ENCODE results near the gene NR1H4. TPM values are rescaled to one million over a fixed set of nuclear protein-coding genes. Genes with fewer than 3 reads are reported as not detected.

The NR1H4 gene
- total and polyA plus RNA-seq, 4 donors = 3.8 TPM; not detected in 3

GRCh38 chr12:100564090-100564489 is 90.4 kb downstream of the NR1H4 start:
- WGBS, 2 donors = 44 to 54% methylated on average over 2 of the region's 2 CpGs
- no peak for ATAC-seq (ENCODE audit: low FRiP score)

GRCh38 chr12:100564905-100565467 is 91.3 kb downstream of the NR1H4 start:
- no peak overlapping the region for H3K4me3 ChIP-seq (ENCODE audit: low read length in 2 of 2)
- no peaks in the 10 kb centered on the region for H3K27me3 ChIP-seq (ENCODE audit: control insufficient read depth in 1 of 2, insufficient read depth in 2 of 2, low read length in 1 of 2)
- no peaks in the 10 kb centered on the region for H3K4me1 ChIP-seq (ENCODE audit: control insufficient read depth in 1 of 2, insufficient read depth in 2 of 2, low read length in 2 of 2)
- 83 to 85% methylated on average over 6 of the region's 6 CpGs for WGBS, 2 donors
- ATAC-seq (ENCODE audit: low FRiP score) (no peak), DNase-seq (no peak)
- H3K9me3 ChIP-seq (ENCODE audit: control insufficient read depth, low read length) = no peaks in the 10 kb centered on the region
- no peaks in the 10 kb centered on the region for H3K36me3 ChIP-seq (ENCODE audit: control insufficient read depth in 1 of 2, insufficient read depth in 2 of 2, low read length in 1 of 2)
- intact Hi-C loops (cut with DNase I) = no loop called here
- no peak overlapping the region for H3K27ac ChIP-seq (ENCODE audit: low read depth in 1 of 2, low read length in 2 of 2)

More at GRCh38 chr12:100564090-100564489, 90.4 kb downstream of the NR1H4 start:
- Histone ChIP-seq H3K27ac (ENCODE audit: low read depth in 1 of 2, low read length in 2 of 2) (no peak overlapping the region), H3K4me3 (ENCODE audit: low read length in 2 of 2) (no peak overlapping the region), H3K27me3 (ENCODE audit: control insufficient read depth in 1 of 2, insufficient read depth in 2 of 2, low read length in 1 of 2) (no peaks in the 10 kb centered on the region), H3K36me3 (ENCODE audit: control insufficient read depth in 1 of 2, insufficient read depth in 2 of 2, low read length in 1 of 2) (no peaks in the 10 kb centered on the region), H3K9me3 (ENCODE audit: control insufficient read depth, low read length) (no peaks in the 10 kb centered on the region), H3K4me1 (ENCODE audit: control insufficient read depth in 1 of 2, insufficient read depth in 2 of 2, low read length in 2 of 2) (no peaks in the 10 kb centered on the region)
- DNase-seq = no peak
- intact Hi-C loops (cut with DNase I) = no loop called here

- no peak for DNase-seq
- WGBS, 2 donors = 73% methylated on average over 3 of the region's 3 CpGs
- Histone ChIP-seq H3K27ac (ENCODE audit: low read depth in 1 of 2, low read length in 2 of 2) (no peak overlapping the region), H3K9me3 (ENCODE audit: control insufficient read depth, low read length) (no peaks in the 10 kb centered on the region), H3K4me3 (ENCODE audit: low read length in 2 of 2) (no peak overlapping the region), H3K4me1 (ENCODE audit: control insufficient read depth in 1 of 2, insufficient read depth in 2 of 2, low read length in 2 of 2) (no peaks in the 10 kb centered on the region), H3K27me3 (ENCODE audit: control insufficient read depth in 1 of 2, insufficient read depth in 2 of 2, low read length in 1 of 2) (no peaks in the 10 kb centered on the region), H3K36me3 (ENCODE audit: control insufficient read depth in 1 of 2, insufficient read depth in 2 of 2, low read length in 1 of 2) (no peaks in the 10 kb centered on the region)
- ATAC-seq (ENCODE audit: low FRiP score) = no peak
- intact Hi-C loops (cut with DNase I) = no loop called here
Measured at GRCh38 chr12:100565987-100566545, 92.4 kb downstream of the NR1H4 start.

- no peak for ATAC-seq (ENCODE audit: low FRiP score)
- H3K4me1 ChIP-seq (ENCODE audit: control insufficient read depth in 1 of 2, insufficient read depth in 2 of 2, low read length in 2 of 2) = no peaks in the 10 kb centered on the region
- no peaks in the 10 kb centered on the region for H3K27me3 ChIP-seq (ENCODE audit: control insufficient read depth in 1 of 2, insufficient read depth in 2 of 2, low read length in 1 of 2)
- peak in 1 of 2 donors; percentile 71 for DNase-seq
- no peaks in the 10 kb centered on the region for H3K9me3 ChIP-seq (ENCODE audit: control insufficient read depth, low read length)
- H3K4me3 ChIP-seq (ENCODE audit: low read length in 2 of 2) = no peak overlapping the region
- no peaks in the 10 kb centered on the region for H3K36me3 ChIP-seq (ENCODE audit: control insufficient read depth in 1 of 2, insufficient read depth in 2 of 2, low read length in 1 of 2)
- 49 to 54% methylated on average over 3 of the region's 3 CpGs for WGBS, 2 donors
- no peak overlapping the region for H3K27ac ChIP-seq (ENCODE audit: low read depth in 1 of 2, low read length in 2 of 2)
- intact Hi-C loops (cut with DNase I) = no loop called here
Measured at GRCh38 chr12:100566887-100567637, 93.4 kb downstream of the NR1H4 start.

GRCh38 chr12:100567945-100568344 is 94.3 kb downstream of the NR1H4 start:
- no peak overlapping the region for H3K27ac ChIP-seq (ENCODE audit: low read depth in 1 of 2, low read length in 2 of 2)
- no peak for ATAC-seq (ENCODE audit: low FRiP score)

GRCh38 chr12:100572184-100572583 is 98.5 kb downstream of the NR1H4 start:
- Histone ChIP-seq H3K4me1 (ENCODE audit: control insufficient read depth in 1 of 2, insufficient read depth in 2 of 2, low read length in 2 of 2) (peaks cover 0 to 7% of the 10 kb centered on the region in 2 donors), H3K36me3 (ENCODE audit: control insufficient read depth in 1 of 2, insufficient read depth in 2 of 2, low read length in 1 of 2) (no peaks in the 10 kb centered on the region), H3K9me3 (ENCODE audit: control insufficient read depth, low read length) (no peaks in the 10 kb centered on the region), H3K4me3 (ENCODE audit: low read length in 2 of 2) (no peak overlapping the region), H3K27ac (ENCODE audit: low read depth in 1 of 2, low read length in 2 of 2) (no peak overlapping the region), H3K27me3 (ENCODE audit: control insufficient read depth in 1 of 2, insufficient read depth in 2 of 2, low read length in 1 of 2) (no peaks in the 10 kb centered on the region)
- WGBS, 2 donors = 96 to 100% methylated on average over 3 of the region's 3 CpGs
- no peak for DNase-seq
- intact Hi-C loops (cut with DNase I) = no loop called here
- ATAC-seq (ENCODE audit: low FRiP score) = no peak

More at GRCh38 chr12:100567945-100568344, 94.3 kb downstream of the NR1H4 start:
- no peak for DNase-seq
- no peak overlapping the region for H3K4me3 ChIP-seq (ENCODE audit: low read length in 2 of 2)
- no peaks in the 10 kb centered on the region for H3K27me3 ChIP-seq (ENCODE audit: control insufficient read depth in 1 of 2, insufficient read depth in 2 of 2, low read length in 1 of 2)
- intact Hi-C loops (cut with DNase I) = no loop called here
- H3K36me3 ChIP-seq (ENCODE audit: control insufficient read depth in 1 of 2, insufficient read depth in 2 of 2, low read length in 1 of 2) = no peaks in the 10 kb centered on the region
- peaks cover 0 to 2% of the 10 kb centered on the region in 2 donors for H3K4me1 ChIP-seq (ENCODE audit: control insufficient read depth in 1 of 2, insufficient read depth in 2 of 2, low read length in 2 of 2)
- no peaks in the 10 kb centered on the region for H3K9me3 ChIP-seq (ENCODE audit: control insufficient read depth, low read length)

GRCh38 chr12:100573292-100574186 is 99.9 kb downstream of the NR1H4 start, which contains the start of gene GAS2L3:
Gene GAS2L3 (plus strand): TSS chr12:100573684. CDS start chr12:100594905, 21,221 bp downstream.
- Histone ChIP-seq H3K4me3 (ENCODE audit: low read length in 2 of 2) (peak within 1 kb of the TSS; percentile 2 to 78), H3K27me3 (ENCODE audit: control insufficient read depth in 1 of 2, insufficient read depth in 2 of 2, low read length in 1 of 2) (no peaks in the 10 kb centered on the region), H3K4me1 (ENCODE audit: control insufficient read depth in 1 of 2, insufficient read depth in 2 of 2, low read length in 2 of 2) (peaks cover 0 to 7% of the 10 kb centered on the region in 2 donors), H3K27ac (ENCODE audit: low read depth in 1 of 2, low read length in 2 of 2) (peak within 1 kb of the TSS in 1 of 2 donors; percentile 10), H3K9me3 (ENCODE audit: control insufficient read depth, low read length) (no peaks in the 10 kb centered on the region), H3K36me3 (ENCODE audit: control insufficient read depth in 1 of 2, insufficient read depth in 2 of 2, low read length in 1 of 2) (no peaks in the 10 kb centered on the region)
- ATAC-seq (ENCODE audit: low FRiP score) = peak; percentile 98
- intact Hi-C loops (cut with DNase I) = no loop called here
- 4% methylated on average over 64 to 70 of the region's 70 CpGs for WGBS, 2 donors
- peak; percentile 95 for DNase-seq
